Keratinocyte (primary cell): ENCODE measurements around the gene AASS. TPM values are rescaled to one million over a fixed set of nuclear protein-coding genes. Genes with fewer than 3 reads are reported as not detected.

Experiments used
- DNase-seq: peaks from one replicate; pipeline ENCODE4 v3.0.0-alpha.2; 2011; ENCODE audit warnings: low read depth, missing footprints, low spot score
- FAIRE-seq: peaks from 2 replicates; lab custom pipeline; 2011; peaks lifted over from hg19 to GRCh38; lab: Jason Lieb, UNC
- H2AFZ ChIP-seq: 2 replicates; pipeline ENCODE4 v1.6.0; 2012; ENCODE audit warnings: low read length, control low read depth, inconsistent platforms; ENCODE audit not compliant: control insufficient read depth
- H3K27ac ChIP-seq: 2 replicates; pipeline ENCODE4 v1.5.1; 2011; ENCODE audit warnings: low read length; ENCODE audit not compliant: control insufficient read depth, insufficient read depth
- H3K27me3 ChIP-seq: 3 replicates; pipeline ENCODE4 v1.6.0; 2011; ENCODE audit warnings: low read length; ENCODE audit not compliant: control insufficient read depth, insufficient read depth; ENCODE audit errors: extremely low read depth
- H3K36me3 ChIP-seq, 2 experiments: 2 replicates in 1 of 2; 3 replicates in 1 of 2; pipeline ENCODE4 v1.5.1; 2011; ENCODE audit warnings: low read length in 2 of 2, mild to moderate bottlenecking in 1 of 2; ENCODE audit not compliant: control insufficient read depth in 2 of 2, insufficient read depth in 2 of 2; ENCODE audit errors: extremely low read depth in 1 of 2
- H3K4me1 ChIP-seq: 3 replicates; pipeline ENCODE4 v1.5.1; 2011; ENCODE audit warnings: low read length; ENCODE audit not compliant: control insufficient read depth, insufficient read depth; ENCODE audit errors: extremely low read depth
- H3K4me2 ChIP-seq: 3 replicates; pipeline ENCODE4 v1.6.0; 2011; ENCODE audit warnings: low read depth, low read length; ENCODE audit not compliant: control insufficient read depth, insufficient read depth; ENCODE audit errors: extremely low read depth
- H3K4me3 ChIP-seq, 3 experiments: fragments of 200-600 bp in 1 of 3; sonication (generic) in 1 of 3; 2 replicates in 2 of 3; 3 replicates in 1 of 3; pipeline ENCODE4 v1.5.1; 2011 to 2016; ENCODE audit warnings: low read length in 3 of 3, mild to moderate bottlenecking in 3 of 3, control low read depth in 2 of 3, inconsistent platforms in 1 of 3, low read depth in 1 of 3, mixed read lengths in 1 of 3, mixed run types in 1 of 3, moderate library complexity in 1 of 3; ENCODE audit not compliant: control insufficient read depth in 2 of 3, insufficient read depth in 2 of 3; ENCODE audit errors: extremely low read depth in 1 of 3
- H3K79me2 ChIP-seq: 2 replicates; pipeline ENCODE4 v1.6.0; 2012; ENCODE audit warnings: low read length; ENCODE audit not compliant: control insufficient read depth, insufficient read depth
- H3K9ac ChIP-seq: 3 replicates; pipeline ENCODE4 v1.6.0; 2011; ENCODE audit warnings: low read length; ENCODE audit not compliant: control insufficient read depth, insufficient read depth; ENCODE audit errors: extremely low read depth
- H3K9me1 ChIP-seq: 3 replicates; pipeline ENCODE4 v1.6.0; 2011; ENCODE audit warnings: low read length; ENCODE audit not compliant: control insufficient read depth, insufficient read depth; ENCODE audit errors: extremely low read depth
- H3K9me3 ChIP-seq: 2 replicates; pipeline ENCODE4 v1.5.1; 2012; ENCODE audit warnings: low read depth, low read length; ENCODE audit not compliant: control insufficient read depth
- H4K20me1 ChIP-seq: 3 replicates; pipeline ENCODE4 v1.6.0; 2011; ENCODE audit warnings: low read length; ENCODE audit not compliant: control insufficient read depth, insufficient read depth; ENCODE audit errors: extremely low read depth
- EZH2 ChIP-seq: IDR thresholded peaks from one replicate; pipeline ENCODE4 v1.6.1; 2012; ENCODE audit warnings: inconsistent platforms, mild to moderate bottlenecking, low read length, moderate library complexity
- dilution Hi-C: fragments of 300-500 bp; cut with MboI; formaldehyde crosslinking; loops from one replicate; pipeline ENCODE4 v1.7.0; 2020; ENCODE audit warnings: low sequenced_read_pairs; ENCODE audit not compliant: extremely low pct_ligation_motif_present
- polyA plus RNA-seq, 5 experiments: library from polyadenylated mRNA; depleted of rRNA in 3 of 5; stranded (reverse) in 3 of 5; stranded (forward) in 1 of 5; unstranded in 1 of 5; fragments of >200 nt; gene quantifications; 1 replicate in 1 of 5; 2 replicates in 3 of 5; 3 replicates in 1 of 5; pipeline versions ENCODE4 v1.2.1 to v1.2.3, GENCODE V29; 2011 to 2012; ENCODE audit warnings: missing spikeins in 2 of 5, low read depth in 1 of 5, low replicate concordance in 1 of 5
- TF ChIP-seq, protein P1 (sequence below), 3 experiments: IDR thresholded peaks in 1 of 3; conservative IDR thresholded peaks in 1 of 3; optimal IDR thresholded peaks in 1 of 3; 2 replicates in 2 of 3; 3 replicates in 1 of 3; pipeline versions ENCODE3 to v1.5.1; 2011; ENCODE audit warnings: low read length in 3 of 3, mild to moderate bottlenecking in 3 of 3, moderate library complexity in 2 of 3, control low read depth in 1 of 3, inconsistent platforms in 1 of 3; ENCODE audit not compliant: insufficient read depth in 2 of 3; ENCODE audit errors: extremely low read depth in 1 of 3

AASS gene
- polyA plus RNA-seq, 1 donor (not counting 4 experiments of a cell fraction or from before 2014, with no cell fraction given) = 10.3 TPM

DNA sequence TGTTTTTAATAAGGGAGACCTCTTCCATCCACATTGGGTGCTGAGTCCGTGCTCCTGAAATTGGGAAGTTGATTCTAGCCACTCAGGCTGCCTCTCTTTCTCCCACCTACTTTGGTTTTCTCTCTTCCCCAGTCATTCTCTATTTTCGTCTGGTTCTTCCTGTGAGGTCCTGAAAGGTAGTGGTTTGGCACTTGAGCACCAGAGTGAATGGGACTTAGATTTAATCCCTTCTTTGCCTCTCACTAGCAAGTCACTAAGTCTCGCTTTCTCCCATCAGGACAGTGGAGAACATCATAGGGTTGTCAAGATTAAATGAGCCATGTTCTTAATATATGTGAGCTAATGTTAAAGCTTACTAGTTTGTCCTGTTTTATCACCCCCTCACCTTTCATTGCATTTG, 4.0 kb upstream of the AASS start:
- Histone ChIP-seq H3K27me3 (no peaks in the 10 kb centered on the region), H3K79me2 (peaks cover 5% of the 10 kb centered on the region), H3K4me1 (peaks cover 2% of the 10 kb centered on the region), H3K9ac (no peak overlapping the region), H3K27ac (no peak overlapping the region), H2AFZ (no peak overlapping the region), H3K36me3 (no peaks in the 10 kb centered on the region), H3K4me2 (no peak overlapping the region), H3K9me1 (no peaks in the 10 kb centered on the region), H4K20me1 (no peaks in the 10 kb centered on the region), H3K9me3 (no peaks in the 10 kb centered on the region), H3K4me3 (no peak overlapping the region)
- FAIRE-seq (no peak), DNase-seq (no peak)
- TF ChIP-seq, protein P1, sequence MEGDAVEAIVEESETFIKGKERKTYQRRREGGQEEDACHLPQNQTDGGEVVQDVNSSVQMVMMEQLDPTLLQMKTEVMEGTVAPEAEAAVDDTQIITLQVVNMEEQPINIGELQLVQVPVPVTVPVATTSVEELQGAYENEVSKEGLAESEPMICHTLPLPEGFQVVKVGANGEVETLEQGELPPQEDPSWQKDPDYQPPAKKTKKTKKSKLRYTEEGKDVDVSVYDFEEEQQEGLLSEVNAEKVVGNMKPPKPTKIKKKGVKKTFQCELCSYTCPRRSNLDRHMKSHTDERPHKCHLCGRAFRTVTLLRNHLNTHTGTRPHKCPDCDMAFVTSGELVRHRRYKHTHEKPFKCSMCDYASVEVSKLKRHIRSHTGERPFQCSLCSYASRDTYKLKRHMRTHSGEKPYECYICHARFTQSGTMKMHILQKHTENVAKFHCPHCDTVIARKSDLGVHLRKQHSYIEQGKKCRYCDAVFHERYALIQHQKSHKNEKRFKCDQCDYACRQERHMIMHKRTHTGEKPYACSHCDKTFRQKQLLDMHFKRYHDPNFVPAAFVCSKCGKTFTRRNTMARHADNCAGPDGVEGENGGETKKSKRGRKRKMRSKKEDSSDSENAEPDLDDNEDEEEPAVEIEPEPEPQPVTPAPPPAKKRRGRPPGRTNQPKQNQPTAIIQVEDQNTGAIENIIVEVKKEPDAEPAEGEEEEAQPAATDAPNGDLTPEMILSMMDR (optimal IDR thresholded peaks at IDR 0.05 in 1 of 3, IDR thresholded peaks at IDR 0.05 in 1 of 3, conservative IDR thresholded peaks at IDR 0.05 in 1 of 3; ENCODE audit: extremely low read depth in 1 of 3, insufficient read depth in 2 of 3, low read length in 3 of 3) = no peak
- TF ChIP-seq EZH2 = no peak
- dilution Hi-C loops = no loop called here

DNA sequence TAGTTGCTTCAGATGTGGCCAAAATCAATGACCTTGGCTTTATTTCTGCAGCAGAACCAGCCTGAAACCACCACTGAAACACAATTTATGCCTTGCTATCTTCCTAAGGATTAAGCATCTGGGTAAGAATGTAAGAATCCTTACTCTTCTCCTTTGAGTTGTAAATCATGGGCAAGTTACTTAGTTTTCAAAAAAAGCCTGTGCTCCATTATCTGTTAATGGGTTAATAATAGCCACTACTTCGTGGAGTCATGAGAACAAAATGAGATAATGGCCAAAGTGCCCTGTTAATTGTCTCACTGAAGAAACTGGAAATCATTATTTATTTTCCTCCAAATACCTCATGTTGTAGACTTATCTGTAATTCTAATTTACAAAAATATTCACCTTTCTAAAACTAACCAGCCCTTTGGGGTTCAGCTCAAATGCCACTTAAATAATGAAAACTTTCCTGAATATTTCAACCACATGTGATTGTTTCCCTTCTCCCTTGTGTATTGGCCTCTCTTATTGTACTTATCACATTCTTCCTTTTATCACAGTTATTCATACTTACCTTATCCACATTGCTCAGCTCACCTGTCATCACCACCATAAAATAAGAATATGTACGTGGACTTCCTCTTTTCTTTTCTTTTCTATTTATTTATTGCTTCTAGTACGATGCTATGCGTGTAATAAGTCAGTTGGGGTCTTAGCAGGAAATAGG, 2.0 kb upstream of the AASS start:
- H3K9me3 ChIP-seq = no peaks in the 10 kb centered on the region
- H3K9me1 ChIP-seq = peaks cover 4% of the 10 kb centered on the region
- TF ChIP-seq EZH2 = no peak
- TF ChIP-seq, protein P1 (optimal IDR thresholded peaks at IDR 0.05 in 1 of 3, IDR thresholded peaks at IDR 0.05 in 1 of 3, conservative IDR thresholded peaks at IDR 0.05 in 1 of 3; ENCODE audit: extremely low read depth in 1 of 3, insufficient read depth in 2 of 3, low read length in 3 of 3) = no peak
- H3K79me2 ChIP-seq = peaks cover 20% of the 10 kb centered on the region
- no peak overlapping the region for H3K9ac ChIP-seq
- dilution Hi-C loops = no loop called here
- FAIRE-seq = no peak
- no peak overlapping the region for H3K4me2 ChIP-seq
- H3K4me3 ChIP-seq = no peak overlapping the region
- no peak overlapping the region for H3K27ac ChIP-seq
- peaks cover 21% of the 10 kb centered on the region for H3K4me1 ChIP-seq
- no peaks in the 10 kb centered on the region for H3K27me3 ChIP-seq
- no peaks in the 10 kb centered on the region for H4K20me1 ChIP-seq
- no peak overlapping the region for H2AFZ ChIP-seq
- DNase-seq = no peak
- no peaks in the 10 kb centered on the region for H3K36me3 ChIP-seq
